ENCODE results near the gene PEX14. TPM values are rescaled to one million over a fixed set of nuclear protein-coding genes. Genes with fewer than 3 reads are reported as not detected.

The PEX14 gene
- total and polyA plus RNA-seq, 9 of the 15 experiments (the other 6 are each of a cell fraction or from before 2014, with no cell fraction given), result 2.6 to 45.7 (median 22.7) TPM

DNA sequence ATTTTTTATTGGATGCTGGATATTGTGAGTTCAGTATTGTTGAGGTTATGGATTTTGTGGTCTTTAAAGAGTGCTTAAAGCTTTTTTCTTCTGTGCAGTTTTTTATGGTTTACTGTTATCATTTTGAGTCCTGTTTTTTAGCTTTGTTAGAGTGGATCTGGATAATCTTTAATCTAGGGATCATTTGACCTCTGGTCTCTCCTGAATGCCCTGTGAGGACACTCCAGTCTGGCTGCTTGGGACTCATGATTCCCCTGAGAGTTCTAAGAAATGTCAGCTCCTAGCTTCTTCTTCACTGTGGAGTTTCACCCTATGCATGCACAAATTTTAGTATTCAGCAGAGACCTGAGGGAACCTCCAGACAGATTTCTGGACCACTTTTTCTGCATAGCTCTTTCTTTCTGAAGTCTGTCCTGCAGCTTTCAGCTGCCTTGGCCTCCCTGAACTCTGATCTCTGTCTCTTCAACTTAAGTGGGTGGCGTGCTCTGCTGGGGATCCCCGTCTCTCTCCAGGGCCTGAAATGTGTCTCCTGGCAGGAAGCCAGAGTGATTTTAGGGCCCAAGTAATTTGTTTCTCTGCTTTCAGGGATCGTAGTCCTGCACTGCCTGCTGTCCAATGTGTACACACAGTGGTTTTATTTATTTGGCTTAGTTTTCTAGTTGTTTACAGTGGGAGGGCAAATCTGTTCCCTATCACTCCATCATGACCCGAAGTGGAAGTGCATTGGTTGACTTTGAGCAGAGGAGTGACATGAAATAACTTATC is 14.7 kb downstream of the PEX14 start:
- no TSS peak for BruUV-seq (replicated peaks)
- Histone ChIP-seq H4K20me1 (replicated peaks; ENCODE audit: control insufficient read depth, insufficient read depth, low read length) (peaks cover 26% of the 10 kb centered on the region), H3K9me1 (ENCODE audit: control insufficient read depth, insufficient read depth, low read length) (no peaks in the 10 kb centered on the region), H2AFZ (ENCODE audit: low read depth, low read length) (no peak overlapping the region), H3K36me3 (ENCODE audit: control insufficient read depth, insufficient read depth, low read length) (peaks cover 24% of the 10 kb centered on the region; the same call in 2 of the 3 replicates), H3K4me3 (no peak overlapping the region), H3K9me3 (replicated peaks; ENCODE audit: control insufficient read depth, insufficient read depth, low read depth, low read length) (0 out of 2 replicates have a peak, but pooled peaks cover 3% of the 10 kb centered on the region), H3K9ac (ENCODE audit: insufficient read depth in 1 of 2, low read depth in 2 of 2, low read length in 2 of 2) (no peak overlapping the region), H3K79me2 (ENCODE audit: control insufficient read depth, insufficient read depth, low read length) (peaks cover 89% of the 10 kb centered on the region), H3K4me1 (replicated peaks in 1 of 2; ENCODE audit: control insufficient read depth in 2 of 2, insufficient read depth in 2 of 2, low read length in 2 of 2) (no peaks in the 10 kb centered on the region; a peak in 2 of 5 replicates), H3K4me2 (ENCODE audit: insufficient read depth, low read length) (no peak overlapping the region), H3K27me3 (ENCODE audit: control insufficient read depth in 2 of 2, insufficient read depth in 2 of 2, low read length in 2 of 2) (no peaks in the 10 kb centered on the region), H3K27ac (ENCODE audit: extremely low read depth, low read depth, low read length) (no peak overlapping the region)
- in situ Hi-C loops (cut with MboI), result loop anchor here (5.0 kb wide), 1 partner anchor 57 kb away; the partner anchor contains the start of gene CENPS
- ATAC-seq (no peak), DNase-seq (ENCODE audit: extremely low read depth in 1 of 4, low spot score in 3 of 4) (no peak), FAIRE-seq (no peak)
- POLR2A ChIA-PET, result interaction anchor here (0.6 to 1.3 kb wide), 6 partner anchors 10 to 710 kb away, joined by 3 to 5 read pairs (median 4); no protein-coding TSS in a partner anchor
- TF ChIP-seq PURB (CRISPR knock-in tag; IDR thresholded peaks at IDR 0.05; ENCODE audit: low read depth), result no peak
- TF ChIP-seq NFIC (IDR thresholded peaks at IDR 0.05), result peak; percentile 76
- TF ChIP-seq, protein P1, sequence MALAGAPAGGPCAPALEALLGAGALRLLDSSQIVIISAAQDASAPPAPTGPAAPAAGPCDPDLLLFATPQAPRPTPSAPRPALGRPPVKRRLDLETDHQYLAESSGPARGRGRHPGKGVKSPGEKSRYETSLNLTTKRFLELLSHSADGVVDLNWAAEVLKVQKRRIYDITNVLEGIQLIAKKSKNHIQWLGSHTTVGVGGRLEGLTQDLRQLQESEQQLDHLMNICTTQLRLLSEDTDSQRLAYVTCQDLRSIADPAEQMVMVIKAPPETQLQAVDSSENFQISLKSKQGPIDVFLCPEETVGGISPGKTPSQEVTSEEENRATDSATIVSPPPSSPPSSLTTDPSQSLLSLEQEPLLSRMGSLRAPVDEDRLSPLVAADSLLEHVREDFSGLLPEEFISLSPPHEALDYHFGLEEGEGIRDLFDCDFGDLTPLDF (CRISPR knock-in tag; IDR thresholded peaks at IDR 0.05), result no peak
- TF ChIP-seq, protein P2, sequence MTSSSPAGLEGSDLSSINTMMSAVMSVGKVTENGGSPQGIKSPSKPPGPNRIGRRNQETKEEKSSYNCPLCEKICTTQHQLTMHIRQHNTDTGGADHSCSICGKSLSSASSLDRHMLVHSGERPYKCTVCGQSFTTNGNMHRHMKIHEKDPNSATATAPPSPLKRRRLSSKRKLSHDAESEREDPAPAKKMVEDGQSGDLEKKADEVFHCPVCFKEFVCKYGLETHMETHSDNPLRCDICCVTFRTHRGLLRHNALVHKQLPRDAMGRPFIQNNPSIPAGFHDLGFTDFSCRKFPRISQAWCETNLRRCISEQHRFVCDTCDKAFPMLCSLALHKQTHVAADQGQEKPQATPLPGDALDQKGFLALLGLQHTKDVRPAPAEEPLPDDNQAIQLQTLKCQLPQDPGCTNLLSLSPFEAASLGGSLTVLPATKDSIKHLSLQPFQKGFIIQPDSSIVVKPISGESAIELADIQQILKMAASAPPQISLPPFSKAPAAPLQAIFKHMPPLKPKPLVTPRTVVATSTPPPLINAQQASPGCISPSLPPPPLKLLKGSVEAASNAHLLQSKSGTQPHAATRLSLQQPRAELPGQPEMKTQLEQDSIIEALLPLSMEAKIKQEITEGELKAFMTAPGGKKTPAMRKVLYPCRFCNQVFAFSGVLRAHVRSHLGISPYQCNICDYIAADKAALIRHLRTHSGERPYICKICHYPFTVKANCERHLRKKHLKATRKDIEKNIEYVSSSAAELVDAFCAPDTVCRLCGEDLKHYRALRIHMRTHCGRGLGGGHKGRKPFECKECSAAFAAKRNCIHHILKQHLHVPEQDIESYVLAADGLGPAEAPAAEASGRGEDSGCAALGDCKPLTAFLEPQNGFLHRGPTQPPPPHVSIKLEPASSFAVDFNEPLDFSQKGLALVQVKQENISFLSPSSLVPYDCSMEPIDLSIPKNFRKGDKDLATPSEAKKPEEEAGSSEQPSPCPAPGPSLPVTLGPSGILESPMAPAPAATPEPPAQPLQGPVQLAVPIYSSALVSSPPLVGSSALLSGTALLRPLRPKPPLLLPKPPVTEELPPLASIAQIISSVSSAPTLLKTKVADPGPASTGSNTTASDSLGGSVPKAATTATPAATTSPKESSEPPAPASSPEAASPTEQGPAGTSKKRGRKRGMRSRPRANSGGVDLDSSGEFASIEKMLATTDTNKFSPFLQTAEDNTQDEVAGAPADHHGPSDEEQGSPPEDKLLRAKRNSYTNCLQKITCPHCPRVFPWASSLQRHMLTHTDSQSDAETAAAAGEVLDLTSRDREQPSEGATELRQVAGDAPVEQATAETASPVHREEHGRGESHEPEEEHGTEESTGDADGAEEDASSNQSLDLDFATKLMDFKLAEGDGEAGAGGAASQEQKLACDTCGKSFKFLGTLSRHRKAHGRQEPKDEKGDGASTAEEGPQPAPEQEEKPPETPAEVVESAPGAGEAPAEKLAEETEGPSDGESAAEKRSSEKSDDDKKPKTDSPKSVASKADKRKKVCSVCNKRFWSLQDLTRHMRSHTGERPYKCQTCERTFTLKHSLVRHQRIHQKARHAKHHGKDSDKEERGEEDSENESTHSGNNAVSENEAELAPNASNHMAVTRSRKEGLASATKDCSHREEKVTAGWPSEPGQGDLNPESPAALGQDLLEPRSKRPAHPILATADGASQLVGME (CRISPR knock-in tag; IDR thresholded peaks at IDR 0.05), result no peak
- TF ChIP-seq TOE1 (IDR thresholded peaks at IDR 0.05; ENCODE audit: borderline replicate concordance), result no peak
- no peak for TF ChIP-seq TOE1 (CRISPR knock-in tag; IDR thresholded peaks at IDR 0.05; ENCODE audit: borderline replicate concordance, low read depth)
- TF ChIP-seq BACH1 (tag; IDR thresholded peaks at IDR 0.05), result no peak
- no peak for TF ChIP-seq ZNF551 (CRISPR knock-in tag; IDR thresholded peaks at IDR 0.05)
- TF ChIP-seq SMARCA4 (IDR thresholded peaks at IDR 0.05), result no peak
- CTCF ChIA-PET (ENCODE audit: low intra/inter-chr PET ratio), result no interaction called here
- 43% methylated on average over 4 of the region's 4 CpGs for WGBS (ENCODE audit: insufficient coverage, low coverage, missing lambda C conversion rate)
- intact Hi-C loops (cut with micrococcal nuclease), result no loop called here
